ENCODE measurements around the gene CYS1.

- TF ChIP-seq CTCF (IDR thresholded peaks at IDR 0.05; ENCODE audit: control extremely low read depth in 1 of 3, insufficient read depth in 1 of 3, low read depth in 1 of 3, low read length in 3 of 3) (peak in 2 of 3 experiments; percentile 39 to 46; a peak in 3 of 4 replicates), CEBPB (IDR thresholded peaks at IDR 0.05; ENCODE audit: low read depth, low read length) (no peak), SIRT6 (IDR thresholded peaks at IDR 0.05; ENCODE audit: low read length) (no peak), POLR2AphosphoS5 (IDR thresholded peaks at IDR 0.05; ENCODE audit: low read depth, low read length) (no peak), POLR2A (IDR thresholded peaks at IDR 0.05; ENCODE audit: control extremely low read depth in 1 of 2, low read depth in 2 of 2, low read length in 2 of 2) (no peak)
Measured at GRCh38 chr2:10124538-10125045, 44.4 kb upstream of the CYS1 start.

All from H1 (cell line).